Ovary (tissue), 3 donors: ENCODE results near the gene SLC39A3.

ENCODE experiments used
- CTCF ChIP-seq, 3 donors: fragments of 450-650 bp in 2 of 3; fragments of 200-600 bp in 1 of 3; IDR thresholded peaks; one replicate each; pipeline versions ENCODE4 v1.5.1 to v1.8.0; 2016 to 2022; ENCODE audit warnings: antibody characterized with exemption in 3 of 3, mild to moderate bottlenecking in 1 of 3
- EP300 ChIP-seq: sonication (generic); formaldehyde crosslinking; IDR thresholded peaks from one replicate; pipeline ENCODE4 v1.6.1; 2017; ENCODE audit warnings: antibody characterized with exemption
- donor health status: DM: no; HTN: no; CAD: no.

GRCh38 chr19:2767688-2768087 is 27.9 kb upstream of the SLC39A3 start:
- TF ChIP-seq CTCF (IDR thresholded peaks at IDR 0.05) (no peak), EP300 (no peak)
